AG04450 (cell line): ENCODE results near the gene CAMK2N2. TPM values are rescaled to one million over a fixed set of nuclear protein-coding genes. Genes with fewer than 3 reads are reported as not detected.

Experiments used
- CTCF ChIA-PET: fragments of 300-600, 350-600 bp; formaldehyde crosslinking; extraction: SDS; loops from one replicate; lab custom pipeline; 2022; ENCODE audit warnings: antibody characterized with exemption, inconsistent platforms; lab: Charles Lee
- POLR2A ChIA-PET: fragments of 350-600 bp; formaldehyde crosslinking; extraction: SDS; loops from one replicate; lab custom pipeline; 2021; ENCODE audit warnings: antibody characterized with exemption, inconsistent platforms; lab: Yijun Ruan, JAX
- DNase-seq: peaks from one replicate; pipeline ENCODE4 v3.0.0-alpha.2; 2011; ENCODE audit warnings: low read depth, low spot score
- H3K27ac ChIP-seq: one replicate; pipeline ENCODE4 v1.5.1; 2012; ENCODE audit warnings: low read depth, low read length, control low read depth
- H3K27me3 ChIP-seq: one replicate; pipeline ENCODE4 v1.6.0; 2012; ENCODE audit warnings: low read length; ENCODE audit not compliant: control insufficient read depth, insufficient read depth
- H3K4me3 ChIP-seq: 2 replicates; pipeline ENCODE4 v1.5.1; 2011; ENCODE audit warnings: mild to moderate bottlenecking, low read depth, low read length, control low read depth
- H3K9me3 ChIP-seq: 2 replicates; pipeline ENCODE4 v1.5.1; 2012; ENCODE audit warnings: low read length; ENCODE audit not compliant: control insufficient read depth, insufficient read depth
- CTCF ChIP-seq: IDR thresholded peaks from 2 replicates; pipeline ENCODE4 v1.5.1; 2011; ENCODE audit warnings: low read depth, low read length, control low read depth, inconsistent platforms
- polyA plus RNA-seq: library from polyadenylated mRNA; depleted of rRNA; stranded (reverse); fragments of >200 nt; gene quantifications from 2 replicates; pipeline ENCODE4 v1.2.3, GENCODE V29; 2011

Gene CAMK2N2
- polyA plus RNA-seq, 1 experiment: 0.07 TPM

- no peak for DNase-seq
- no peak for TF ChIP-seq CTCF
- POLR2A ChIA-PET: interaction anchor here (0.6 kb wide), 1 partner anchor 436 kb away, joined by 3 read pairs; no protein-coding TSS in a partner anchor
- Histone ChIP-seq H3K27me3 (peaks cover 14% of the 10 kb centered on the region), H3K4me3 (no peak overlapping the region), H3K9me3 (peaks cover 3% of the 10 kb centered on the region; the same call in 1 of the 2 replicates), H3K27ac (no peak overlapping the region)
- CTCF ChIA-PET: interaction anchor here (0.6 to 3.0 kb wide), 4 partner anchors 9 to 345 kb away, joined by 3 to 20 read pairs (median 7); partner anchors contain the start of gene EEF1AKMT4
Observed at GRCh38 chr3:184241141-184241446, 20.3 kb downstream of the CAMK2N2 start.

GRCh38 chr3:184240384-184241140 lies 20.8 kb downstream of the CAMK2N2 start:
- Histone ChIP-seq H3K27me3 (peaks cover 14% of the 10 kb centered on the region), H3K4me3 (no peak overlapping the region), H3K27ac (no peak overlapping the region), H3K9me3 (peaks cover 3% of the 10 kb centered on the region; the same call in 1 of the 2 replicates)
- POLR2A ChIA-PET: interaction anchor here (0.6 to 0.7 kb wide), 2 partner anchors 95 to 435 kb away, joined by 3 read pairs; no protein-coding TSS in a partner anchor
- TF ChIP-seq CTCF: peak; percentile 25; the same call in 1 of the 2 replicates
- DNase-seq: no peak
- CTCF ChIA-PET: interaction anchor here (0.6 to 3.0 kb wide), 4 partner anchors 10 to 345 kb away, joined by 3 to 20 read pairs (median 7); partner anchors contain the start of gene EEF1AKMT4

- DNase-seq: no peak
- Histone ChIP-seq H3K27ac (no peak overlapping the region), H3K27me3 (peaks cover 16% of the 10 kb centered on the region), H3K9me3 (peaks cover 3% of the 10 kb centered on the region; the same call in 1 of the 2 replicates), H3K4me3 (no peak overlapping the region)
- POLR2A ChIA-PET: no interaction called here
- no peak for TF ChIP-seq CTCF
- CTCF ChIA-PET: interaction anchor here (1.3 to 3.0 kb wide), 2 partner anchors 10 to 12 kb away, joined by 6 to 20 read pairs; partner anchors contain the start of gene EEF1AKMT4
Observed at GRCh38 chr3:184239708-184240107, 21.6 kb downstream of the CAMK2N2 start.

GRCh38 chr3:184239221-184239620 lies 22.1 kb downstream of the CAMK2N2 start:
- ChIA-PET POLR2A (no interaction called here), CTCF (interaction anchor here (2.8 to 3.0 kb wide), 2 partner anchors 11 to 12 kb away, joined by 12 to 20 read pairs; partner anchors contain the start of gene EEF1AKMT4)
- Histone ChIP-seq H3K9me3 (peaks cover 3% of the 10 kb centered on the region; the same call in 1 of the 2 replicates), H3K27ac (no peak overlapping the region), H3K4me3 (no peak overlapping the region), H3K27me3 (peaks cover 16% of the 10 kb centered on the region)
- no peak for TF ChIP-seq CTCF
- DNase-seq: no peak

GRCh38 chr3:184238246-184238818 lies 23.0 kb downstream of the CAMK2N2 start:
- Histone ChIP-seq H3K9me3 (peaks cover 3% of the 10 kb centered on the region; the same call in 1 of the 2 replicates), H3K27ac (no peak overlapping the region), H3K27me3 (peaks cover 17% of the 10 kb centered on the region), H3K4me3 (no peak overlapping the region)
- no peak for TF ChIP-seq CTCF
- POLR2A ChIA-PET: no interaction called here
- DNase-seq: no peak
- CTCF ChIA-PET: interaction anchor here (0.5 to 2.8 kb wide), 3 partner anchors 11 to 22 kb away, joined by 3 to 12 read pairs (median 6); partner anchors contain the start of gene EEF1AKMT4
